Activated CD4-positive, alpha-beta memory T cell treated with anti-CD3 and anti-CD28 coated beads, Interleukin-2, amount 10 ng/mL, durations not matched to agents 7 days and 5 days (primary cell): Measurements from ENCODE around the gene G6PD. TPM values are rescaled to one million over a fixed set of nuclear protein-coding genes. Genes with fewer than 3 reads are reported as not detected.
"Not testable (repeated sequence)": the region's sequence is repeated elsewhere in the genome, so short reads cannot be mapped to it uniquely, and the experiment has no call there.

Experiments used
- CTCF ChIA-PET: fragments of 350-600 bp; sonication (Branson Sonifier 250); formaldehyde crosslinking; loops from one replicate; lab custom pipeline; 2021; ENCODE audit warnings: antibody characterized with exemption, inconsistent platforms; lab: Charles Lee
- POLR2A ChIA-PET: fragments of 350-600 bp; sonication (Branson Sonifier 250); formaldehyde crosslinking; loops from one replicate; lab custom pipeline; 2021; ENCODE audit warnings: antibody characterized with exemption; lab: Charles Lee
- DNase-seq: peaks from one replicate; pipeline ENCODE4 v3.0.0-alpha.2; 2020
- H3K27ac Mint-ChIP-seq: one replicate; pipeline ENCODE4 v1.8.0; 2021; ENCODE audit warnings: mild to moderate bottlenecking, mixed read lengths
- H3K27me3 Mint-ChIP-seq: one replicate; pipeline ENCODE4 v1.8.0; 2021; ENCODE audit warnings: mixed read lengths
- H3K36me3 Mint-ChIP-seq: one replicate; pipeline ENCODE4 v1.8.0; 2021; ENCODE audit warnings: low read depth, mixed read lengths
- H3K4me1 Mint-ChIP-seq: one replicate; pipeline ENCODE4 v1.8.0; 2021; ENCODE audit warnings: mixed read lengths
- H3K4me3 Mint-ChIP-seq: one replicate; pipeline ENCODE4 v1.8.0; 2021; ENCODE audit warnings: mild to moderate bottlenecking, mixed read lengths
- H3K9me3 Mint-ChIP-seq: one replicate; pipeline ENCODE4 v1.8.0; 2021; ENCODE audit warnings: mixed read lengths
- total RNA-seq, 2 experiments: library from RNA; stranded (reverse); gene quantifications; one replicate each; pipeline ENCODE4 v1.2.3, GENCODE V29; 2021

Gene G6PD
- total RNA-seq, result 10 to 100 TPM; 62.7 to 64.4 TPM

DNA sequence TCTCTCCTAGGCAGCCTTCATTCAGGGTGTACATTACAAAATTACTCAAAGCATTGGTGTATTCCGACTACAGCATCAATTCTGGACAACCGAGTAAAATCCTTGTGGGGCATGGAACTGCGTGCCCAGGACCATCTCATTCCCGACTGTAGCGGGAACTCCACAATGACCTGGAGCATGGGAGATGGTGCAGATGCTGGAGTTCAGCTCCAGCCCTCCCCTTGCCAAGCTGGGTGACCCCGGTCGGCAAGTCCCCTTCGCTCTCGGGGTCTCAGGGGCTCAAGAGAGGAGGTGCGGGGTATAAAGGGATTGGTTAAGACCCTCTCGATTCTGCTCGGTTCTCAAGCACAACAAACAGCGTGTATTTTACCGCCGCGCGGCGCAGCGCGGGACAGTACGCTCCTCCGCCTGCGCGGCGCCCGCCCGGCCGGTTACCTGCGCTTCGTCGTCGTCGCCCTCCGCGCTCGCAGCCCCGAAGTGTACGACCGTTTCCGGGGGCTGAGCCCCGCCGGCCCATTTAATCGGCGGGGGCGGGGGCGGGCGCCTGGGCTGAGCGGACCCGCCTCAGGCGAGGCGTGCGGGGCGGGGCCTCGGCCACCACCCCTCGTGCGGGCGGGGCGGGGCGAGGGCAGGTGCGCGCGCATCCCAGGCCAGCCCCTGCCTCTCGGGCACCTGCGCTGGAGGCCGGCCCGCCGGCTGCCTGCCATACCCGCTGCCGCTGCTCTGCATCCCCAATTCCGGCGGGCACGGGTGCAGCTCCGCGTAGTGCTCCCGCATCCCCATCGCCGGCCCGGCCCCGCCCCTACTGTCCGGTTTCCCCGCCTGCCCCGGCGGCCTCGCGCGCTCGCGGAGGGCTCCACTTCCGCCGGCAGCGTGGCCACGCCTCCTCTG, at the start of gene G6PD:
G6PD (minus strand) TSS at position 493 of the 891 bp plus-strand sequence. CDS start 691 bp downstream, outside the sequence.
- ChIA-PET CTCF (no interaction called here), POLR2A (interaction anchor here (0.9 to 3.9 kb wide), 6 partner anchors 56 to 619 kb away, joined by 3 to 14 read pairs (median 5); partner anchors contain the start of genes RPL10 and SLC10A3)
- Mint-ChIP-seq H3K36me3 (peaks cover 29% of the 10 kb centered on the region), H3K4me3 (peak within 1 kb of the TSS; percentile 90), H3K27ac (peak within 1 kb of the TSS; percentile 87), H3K27me3 (no peaks in the 10 kb centered on the region), H3K4me1 (peaks cover 56% of the 10 kb centered on the region), H3K9me3 (no peaks in the 10 kb centered on the region)
- peak; percentile 85 for DNase-seq

- Mint-ChIP-seq H3K36me3 (peaks cover 4% of the 10 kb centered on the region), H3K4me1 (peaks cover 12% of the 10 kb centered on the region), H3K9me3 (peaks cover 4% of the 10 kb centered on the region), H3K27me3 (peaks cover 12% of the 10 kb centered on the region), H3K4me3 (no peak overlapping the region), H3K27ac (no peak overlapping the region)
- no peak for DNase-seq
- ChIA-PET CTCF (no interaction called here), POLR2A (interaction anchor here (0.9 kb wide), 1 partner anchor 117 kb away, joined by 3 read pairs; no protein-coding TSS in a partner anchor)
These were observed 49.1 kb upstream of the G6PD start for GRCh38 chrX:154595559-154596249.

DNA sequence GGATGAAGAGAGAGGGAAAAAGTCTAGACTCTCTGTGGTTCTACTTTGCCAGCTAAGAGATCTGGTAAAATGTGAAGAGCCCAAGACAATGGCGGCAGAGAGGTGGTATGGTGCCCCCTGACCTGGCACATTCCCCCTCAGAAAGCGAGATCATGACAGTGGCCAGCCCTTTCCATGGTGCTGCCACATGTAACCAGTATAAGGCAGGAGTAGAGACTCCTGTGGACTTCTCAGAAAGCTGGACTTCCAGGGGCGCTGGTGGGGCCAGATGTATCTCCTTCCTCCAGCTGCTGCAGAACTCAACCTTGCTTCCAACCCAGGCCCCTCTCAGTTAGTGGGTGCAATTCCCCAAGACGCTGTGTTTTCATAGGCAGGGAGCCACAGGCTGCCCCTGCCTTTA, 47.8 kb upstream of the G6PD start:
- Mint-ChIP-seq H3K27me3 (peaks cover 12% of the 10 kb centered on the region), H3K4me1 (peaks cover 7% of the 10 kb centered on the region), H3K27ac (no peak overlapping the region), H3K9me3 (peaks cover 4% of the 10 kb centered on the region), H3K4me3 (no peak overlapping the region), H3K36me3 (peaks cover 4% of the 10 kb centered on the region)
- ChIA-PET POLR2A (no interaction called here), CTCF (interaction anchor here (1.2 kb wide), 1 partner anchor 154 kb away, joined by 4 read pairs; no protein-coding TSS in a partner anchor)
- no peak for DNase-seq

DNA sequence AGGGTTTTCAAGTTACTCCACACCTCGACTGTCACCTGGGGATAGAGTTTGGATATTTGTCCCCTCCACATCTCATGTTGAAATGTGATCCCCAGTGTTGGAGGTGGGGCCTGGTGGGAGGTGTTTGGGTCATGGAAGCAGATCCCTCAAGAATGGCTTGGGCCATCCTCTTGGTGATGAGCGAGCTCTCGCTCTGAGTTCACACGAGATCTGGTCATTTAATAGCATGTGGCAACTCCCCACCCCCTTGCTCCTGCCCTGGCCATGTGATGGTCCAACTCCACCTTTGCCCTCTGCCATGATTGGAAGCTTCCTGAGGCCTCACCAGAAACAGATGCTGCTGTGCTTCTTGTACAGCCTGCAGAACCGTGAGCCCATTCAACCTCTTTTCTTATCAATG, 46.6 kb upstream of the G6PD start:
- Mint-ChIP-seq H3K9me3 (peaks cover 4% of the 10 kb centered on the region), H3K36me3 (peaks cover 4% of the 10 kb centered on the region), H3K27me3 (peaks cover 12% of the 10 kb centered on the region), H3K4me3 (no peak overlapping the region), H3K27ac (no peak overlapping the region), H3K4me1 (peaks cover 7% of the 10 kb centered on the region)
- DNase-seq, result no peak
- POLR2A ChIA-PET, result no interaction called here
- CTCF ChIA-PET, result no interaction called here

- H3K27ac Mint-ChIP-seq, result no peak overlapping the region
- H3K9me3 Mint-ChIP-seq, result no peaks in the 10 kb centered on the region
- H3K4me3 Mint-ChIP-seq, result no peak overlapping the region
- H3K36me3 Mint-ChIP-seq, result peaks cover 4% of the 10 kb centered on the region
- H3K4me1 Mint-ChIP-seq, result peaks cover 7% of the 10 kb centered on the region
- ChIA-PET POLR2A (no interaction called here), CTCF (no interaction called here)
- peaks cover 12% of the 10 kb centered on the region for H3K27me3 Mint-ChIP-seq
- no peak for DNase-seq
These were observed 45.9 kb upstream of the G6PD start for GRCh38 chrX:154592505-154592904.

DNA sequence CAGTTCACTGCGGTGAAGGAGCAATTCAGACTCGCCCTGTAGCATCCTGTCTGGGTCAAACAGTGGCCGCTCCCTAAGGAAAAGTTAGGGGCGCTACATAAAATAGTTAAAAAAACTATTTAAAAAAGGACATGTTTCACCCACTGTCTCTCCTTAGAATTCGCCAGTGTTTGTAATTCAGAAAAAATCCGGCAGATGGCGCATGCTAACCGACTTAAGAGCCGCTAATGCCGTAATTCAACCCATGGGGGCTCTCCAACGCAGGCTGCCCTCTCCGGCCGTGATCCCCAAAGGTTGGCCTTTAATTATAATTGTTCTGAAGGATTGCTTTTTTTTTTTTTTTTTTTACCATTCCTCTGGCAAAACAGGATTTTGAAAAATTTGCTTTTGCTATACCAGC, 43.8 kb upstream of the G6PD start:
- H3K4me3 Mint-ChIP-seq, H3K27ac Mint-ChIP-seq, CTCF ChIA-PET, H3K9me3 Mint-ChIP-seq, H3K36me3 Mint-ChIP-seq, DNase-seq, H3K4me1 Mint-ChIP-seq, POLR2A ChIA-PET: not testable (repeated sequence)
- H3K27me3 Mint-ChIP-seq, result peaks cover 10% of the 10 kb centered on the region

- CTCF ChIA-PET, H3K4me3 Mint-ChIP-seq, H3K27me3 Mint-ChIP-seq, DNase-seq, H3K27ac Mint-ChIP-seq, H3K36me3 Mint-ChIP-seq, H3K9me3 Mint-ChIP-seq, POLR2A ChIA-PET, H3K4me1 Mint-ChIP-seq: not testable (repeated sequence)
These were observed 38.0 kb upstream of the G6PD start, which contains the start of gene CTAG1A for GRCh38 chrX:154584585-154585183. CTAG1A (plus strand) TSS chrX:154585133; CDS start chrX:154585207, 74 bp downstream.

- H3K27ac Mint-ChIP-seq, H3K9me3 Mint-ChIP-seq, H3K4me3 Mint-ChIP-seq, H3K36me3 Mint-ChIP-seq, H3K27me3 Mint-ChIP-seq, H3K4me1 Mint-ChIP-seq, POLR2A ChIA-PET, DNase-seq, CTCF ChIA-PET: not testable (repeated sequence)
These were observed 36.3 kb upstream of the G6PD start for GRCh38 chrX:154582994-154583393.

- H3K4me1 Mint-ChIP-seq, H3K9me3 Mint-ChIP-seq, H3K36me3 Mint-ChIP-seq, DNase-seq, POLR2A ChIA-PET, H3K4me3 Mint-ChIP-seq, CTCF ChIA-PET, H3K27me3 Mint-ChIP-seq, H3K27ac Mint-ChIP-seq: not testable (repeated sequence)
These were observed 28.4 kb upstream of the G6PD start for GRCh38 chrX:154575076-154575475.

DNA sequence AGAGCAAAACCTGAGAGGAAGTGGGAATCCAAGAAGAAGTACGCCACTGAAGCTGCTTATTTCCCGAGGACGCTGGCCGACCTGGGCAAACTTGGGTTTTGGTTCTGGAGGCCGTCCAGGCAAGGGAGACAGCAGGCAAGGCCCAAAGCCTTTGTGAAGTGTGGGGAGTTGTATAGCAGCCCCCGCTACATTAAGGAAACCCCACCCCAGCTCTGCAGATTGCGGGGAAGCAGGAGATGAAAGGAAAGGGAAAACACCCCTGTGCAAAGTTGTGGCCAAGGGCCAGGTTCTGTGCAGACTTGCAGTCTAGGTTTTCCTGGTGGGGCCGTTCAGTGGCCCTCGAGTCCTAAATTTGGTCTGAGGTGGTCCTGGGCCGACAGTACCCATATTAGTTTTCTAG, 26.4 kb upstream of the G6PD start:
- H3K4me3 Mint-ChIP-seq, H3K36me3 Mint-ChIP-seq, H3K4me1 Mint-ChIP-seq, POLR2A ChIA-PET, CTCF ChIA-PET, H3K27me3 Mint-ChIP-seq, H3K27ac Mint-ChIP-seq, H3K9me3 Mint-ChIP-seq, DNase-seq: not testable (repeated sequence)

DNA sequence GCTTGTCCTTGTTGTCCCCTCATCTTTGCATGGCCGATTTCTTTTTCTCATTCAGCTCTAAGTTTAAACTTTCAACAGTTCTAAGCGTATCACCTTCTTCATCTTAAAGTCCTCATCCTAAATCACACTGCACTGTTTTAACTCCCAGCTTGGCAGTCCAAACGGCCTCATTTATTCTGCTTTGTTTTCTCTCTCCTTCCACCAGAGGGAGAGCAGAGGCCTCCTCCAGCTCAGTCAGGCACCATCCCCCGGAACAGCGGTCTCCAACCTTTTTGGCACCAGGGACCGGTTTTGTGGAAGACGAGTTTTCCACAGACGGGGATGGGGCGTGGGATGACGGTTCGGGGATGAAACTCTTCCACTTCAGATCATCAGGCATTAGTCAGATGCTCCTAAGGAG, 23.7 kb upstream of the G6PD start:
- H3K27me3 Mint-ChIP-seq, H3K36me3 Mint-ChIP-seq, CTCF ChIA-PET, H3K4me3 Mint-ChIP-seq, H3K9me3 Mint-ChIP-seq, H3K4me1 Mint-ChIP-seq, H3K27ac Mint-ChIP-seq, DNase-seq, POLR2A ChIA-PET: not testable (repeated sequence)

DNA sequence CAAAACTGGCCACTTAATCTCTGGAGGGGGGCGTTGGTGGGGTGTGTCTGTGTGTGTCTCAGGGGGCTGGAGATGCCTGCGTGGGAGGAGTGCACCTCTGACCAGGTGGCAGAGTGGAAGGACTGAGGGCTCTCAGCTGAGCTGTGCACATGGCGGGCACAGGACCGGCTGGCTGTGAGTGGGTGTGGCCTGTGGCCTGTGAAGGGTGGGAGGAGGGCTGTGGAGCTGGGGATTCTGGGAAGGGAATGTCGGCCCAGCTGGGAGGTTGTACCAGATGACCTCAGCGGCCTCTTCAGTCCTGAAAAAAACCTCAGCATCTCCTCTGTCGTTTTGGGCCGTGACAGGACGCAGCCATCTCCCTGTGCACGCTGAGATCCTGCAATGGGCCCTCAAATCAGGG, 15.6 kb upstream of the G6PD start:
- H3K36me3 Mint-ChIP-seq, H3K4me3 Mint-ChIP-seq, H3K4me1 Mint-ChIP-seq, H3K9me3 Mint-ChIP-seq, POLR2A ChIA-PET, CTCF ChIA-PET, H3K27ac Mint-ChIP-seq, DNase-seq, H3K27me3 Mint-ChIP-seq: not testable (repeated sequence)

DNA sequence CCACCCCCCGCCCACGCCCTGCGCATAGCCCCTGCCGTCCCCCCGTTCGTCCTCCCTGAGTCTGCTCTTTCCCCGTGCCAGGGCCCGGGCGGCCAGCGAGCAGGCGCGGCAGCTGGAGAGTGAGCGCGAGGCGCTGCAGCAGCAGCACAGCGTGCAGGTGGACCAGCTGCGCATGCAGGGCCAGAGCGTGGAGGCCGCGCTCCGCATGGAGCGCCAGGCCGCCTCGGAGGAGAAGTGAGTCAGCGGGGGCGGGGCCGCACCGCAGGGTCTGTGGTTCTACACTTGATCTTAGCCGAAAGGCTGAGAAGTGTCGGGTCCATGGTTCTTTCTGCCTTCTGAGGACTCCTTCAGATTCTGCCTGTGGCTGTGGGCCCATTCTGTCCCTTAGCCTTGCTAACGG, 13.7 kb upstream of the G6PD start:
- DNase-seq, CTCF ChIA-PET, H3K4me1 Mint-ChIP-seq, POLR2A ChIA-PET, H3K27ac Mint-ChIP-seq, H3K4me3 Mint-ChIP-seq, H3K36me3 Mint-ChIP-seq, H3K27me3 Mint-ChIP-seq, H3K9me3 Mint-ChIP-seq: not testable (repeated sequence)
